ENCODE results near the gene MKNK2. TPM values are rescaled to one million over a fixed set of nuclear protein-coding genes. Genes with fewer than 3 reads are reported as not detected.

Gene MKNK2
- polyA plus RNA-seq, 1 of the 3 experiments (the other 2 are of a cell fraction), result 65.4 TPM

DNA sequence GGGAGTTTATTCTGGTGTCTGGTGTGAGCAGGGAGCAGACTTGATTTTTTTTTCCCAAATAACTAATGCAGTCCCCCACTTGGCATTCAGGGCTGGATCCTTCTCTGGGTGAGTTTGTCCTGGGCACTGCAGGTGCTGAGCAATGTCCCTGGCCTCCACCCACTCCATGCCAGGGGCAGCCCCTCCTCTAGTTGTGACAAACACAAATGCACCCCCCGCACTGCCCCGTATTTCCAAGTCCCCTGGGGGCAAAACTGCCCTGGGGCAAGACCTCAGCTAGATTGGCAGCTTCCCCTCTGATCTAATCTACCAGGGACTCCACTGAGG, 38.6 kb upstream of the MKNK2 start:
- Histone ChIP-seq H3F3A (replicated peaks; ENCODE audit: insufficient read depth) (peaks cover 3% of the 10 kb centered on the region), H3K9me3 (no peaks in the 10 kb centered on the region), H3K9ac (no peak overlapping the region), H3K4me1 (ENCODE audit: control insufficient read depth in 1 of 2, insufficient read depth in 2 of 2, low read depth in 1 of 2, low read length in 1 of 2) (peaks cover 21 to 28% of the 10 kb centered on the region in 2 experiments; a peak in 2 of 4 replicates), H2AFZ (ENCODE audit: low read depth) (no peak overlapping the region), H3K27ac (ENCODE audit: low read depth in 2 of 2, low read length in 1 of 2) (peak overlapping the region; percentile 51 to 65; a peak in 3 of 4 replicates), H3K9me2 (no peaks in the 10 kb centered on the region), H3K4me3 (ENCODE audit: low read depth in 2 of 2, low read length in 1 of 2) (peak overlapping the region in 1 of 2 experiments; percentile 6; a peak in 1 of 4 replicates), H4K20me1 (ENCODE audit: insufficient read depth) (no peaks in the 10 kb centered on the region), H3K27me3 (ENCODE audit: insufficient read depth) (no peaks in the 10 kb centered on the region), H3K36me3 (replicated peaks in 1 of 2; ENCODE audit: control insufficient read depth in 1 of 2, insufficient read depth in 2 of 2, low read length in 1 of 2) (peaks cover 0 to 15% of the 10 kb centered on the region in 2 experiments), H3K79me2 (ENCODE audit: insufficient read depth) (peaks cover 86% of the 10 kb centered on the region), H3K4me2 (peak overlapping the region; percentile 59)
- ChIA-PET CTCF (interaction anchor here (1.1 to 1.2 kb wide), 2 partner anchors 20 to 70 kb away, joined by 3 read pairs; no protein-coding TSS in a partner anchor), POLR2A (no interaction called here)
- 43% methylated on average over 2 of the region's 2 CpGs for WGBS (ENCODE audit: low lambda C conversion rate)
- TF ChIP-seq TEAD4 (IDR thresholded peaks at IDR 0.05; ENCODE audit: borderline replicate concordance, insufficient read depth) (no peak), FOXJ3 (CRISPR knock-in tag; IDR thresholded peaks at IDR 0.05) (no peak), FOXM1 (IDR thresholded peaks at IDR 0.05; ENCODE audit: low read depth) (no peak), TCF12 (IDR thresholded peaks at IDR 0.05) (no peak), EZH2phosphoT487 (IDR thresholded peaks at IDR 0.05; ENCODE audit: borderline replicate concordance, low read depth) (no peak)
- TF ChIP-seq, protein P1, sequence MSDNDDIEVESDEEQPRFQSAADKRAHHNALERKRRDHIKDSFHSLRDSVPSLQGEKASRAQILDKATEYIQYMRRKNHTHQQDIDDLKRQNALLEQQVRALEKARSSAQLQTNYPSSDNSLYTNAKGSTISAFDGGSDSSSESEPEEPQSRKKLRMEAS (IDR thresholded peaks at IDR 0.05; ENCODE audit: low read depth), result no peak
- TF ChIP-seq, protein P2, sequence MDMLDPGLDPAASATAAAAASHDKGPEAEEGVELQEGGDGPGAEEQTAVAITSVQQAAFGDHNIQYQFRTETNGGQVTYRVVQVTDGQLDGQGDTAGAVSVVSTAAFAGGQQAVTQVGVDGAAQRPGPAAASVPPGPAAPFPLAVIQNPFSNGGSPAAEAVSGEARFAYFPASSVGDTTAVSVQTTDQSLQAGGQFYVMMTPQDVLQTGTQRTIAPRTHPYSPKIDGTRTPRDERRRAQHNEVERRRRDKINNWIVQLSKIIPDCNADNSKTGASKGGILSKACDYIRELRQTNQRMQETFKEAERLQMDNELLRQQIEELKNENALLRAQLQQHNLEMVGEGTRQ (IDR thresholded peaks at IDR 0.05; ENCODE audit: borderline replicate concordance, low read depth, low read length), result no peak
- DNase-seq, result no peak

DNA sequence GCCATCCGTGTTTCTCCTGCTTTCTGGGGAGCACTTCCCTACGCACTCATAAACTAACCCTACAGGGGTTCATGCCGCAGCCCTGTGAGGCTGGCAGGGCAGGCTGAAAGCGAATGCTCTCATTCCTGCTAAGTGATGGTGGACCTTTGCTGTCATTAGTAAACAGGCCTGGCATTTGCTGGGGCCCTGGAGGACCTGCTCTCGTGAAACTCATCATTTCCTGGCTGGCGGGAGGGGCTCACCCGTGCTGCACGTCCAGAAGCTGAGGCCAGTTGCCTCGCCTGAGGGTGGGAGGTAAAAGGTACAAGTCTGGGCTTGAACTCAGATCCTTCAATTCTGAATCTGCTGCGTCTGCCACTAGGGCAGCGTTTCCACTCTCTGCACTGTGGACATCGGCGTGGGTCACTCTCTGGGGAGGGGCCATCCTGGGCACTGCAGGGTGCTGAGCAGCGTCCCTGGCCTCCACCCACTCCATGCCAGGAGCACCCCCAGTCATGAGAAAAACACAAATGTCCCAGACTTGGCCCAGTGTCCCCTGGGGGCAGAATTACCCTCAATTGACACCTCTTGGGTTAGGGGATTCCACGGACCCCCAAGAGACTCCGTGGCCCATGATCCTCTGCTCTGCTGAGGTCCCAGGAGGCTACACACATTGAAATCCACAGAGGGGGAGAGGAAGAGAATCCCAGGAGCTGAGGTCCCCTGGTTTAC, 38.1 kb upstream of the MKNK2 start:
- POLR2A ChIA-PET, result no interaction called here
- H3K9ac ChIP-seq, result no peak overlapping the region
- peak; percentile 67 for DNase-seq

More for the DNA sequence above, 38.1 kb upstream of the MKNK2 start:
- peaks cover 17 to 25% of the 10 kb centered on the region in 2 experiments; a peak in 2 of 4 replicates for H3K4me1 ChIP-seq (ENCODE audit: control insufficient read depth in 1 of 2, insufficient read depth in 2 of 2, low read depth in 1 of 2, low read length in 1 of 2)
- H3K4me2 ChIP-seq, result peak overlapping the region; percentile 59
- no peak overlapping the region for H3K4me3 ChIP-seq (ENCODE audit: low read depth in 2 of 2, low read length in 1 of 2)
- TF ChIP-seq, protein P3, sequence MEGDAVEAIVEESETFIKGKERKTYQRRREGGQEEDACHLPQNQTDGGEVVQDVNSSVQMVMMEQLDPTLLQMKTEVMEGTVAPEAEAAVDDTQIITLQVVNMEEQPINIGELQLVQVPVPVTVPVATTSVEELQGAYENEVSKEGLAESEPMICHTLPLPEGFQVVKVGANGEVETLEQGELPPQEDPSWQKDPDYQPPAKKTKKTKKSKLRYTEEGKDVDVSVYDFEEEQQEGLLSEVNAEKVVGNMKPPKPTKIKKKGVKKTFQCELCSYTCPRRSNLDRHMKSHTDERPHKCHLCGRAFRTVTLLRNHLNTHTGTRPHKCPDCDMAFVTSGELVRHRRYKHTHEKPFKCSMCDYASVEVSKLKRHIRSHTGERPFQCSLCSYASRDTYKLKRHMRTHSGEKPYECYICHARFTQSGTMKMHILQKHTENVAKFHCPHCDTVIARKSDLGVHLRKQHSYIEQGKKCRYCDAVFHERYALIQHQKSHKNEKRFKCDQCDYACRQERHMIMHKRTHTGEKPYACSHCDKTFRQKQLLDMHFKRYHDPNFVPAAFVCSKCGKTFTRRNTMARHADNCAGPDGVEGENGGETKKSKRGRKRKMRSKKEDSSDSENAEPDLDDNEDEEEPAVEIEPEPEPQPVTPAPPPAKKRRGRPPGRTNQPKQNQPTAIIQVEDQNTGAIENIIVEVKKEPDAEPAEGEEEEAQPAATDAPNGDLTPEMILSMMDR (IDR thresholded peaks at IDR 0.05), result no peak
- TF ChIP-seq SIN3A (IDR thresholded peaks at IDR 0.05; ENCODE audit: borderline replicate concordance, low read depth, low read length) (no peak), RAD21 (IDR thresholded peaks at IDR 0.05; ENCODE audit: low read length) (no peak), FOSL2 (IDR thresholded peaks at IDR 0.05; ENCODE audit: borderline replicate concordance, low read depth) (no peak), MEF2A (IDR thresholded peaks at IDR 0.05; ENCODE audit: borderline replicate concordance, low read depth) (no peak)
- H3F3A ChIP-seq (replicated peaks; ENCODE audit: insufficient read depth), result peaks cover 5% of the 10 kb centered on the region
- H4K20me1 ChIP-seq (ENCODE audit: insufficient read depth), result no peaks in the 10 kb centered on the region
- no peak overlapping the region for H2AFZ ChIP-seq (ENCODE audit: low read depth)
- WGBS (ENCODE audit: low lambda C conversion rate), result 92% methylated on average over 10 of the region's 16 CpGs
- peaks cover 81% of the 10 kb centered on the region for H3K79me2 ChIP-seq (ENCODE audit: insufficient read depth)
- H3K27me3 ChIP-seq (ENCODE audit: insufficient read depth), result no peaks in the 10 kb centered on the region
- H3K36me3 ChIP-seq (replicated peaks in 1 of 2; ENCODE audit: control insufficient read depth in 1 of 2, insufficient read depth in 2 of 2, low read length in 1 of 2), result peaks cover 0 to 12% of the 10 kb centered on the region in 2 experiments
- H3K27ac ChIP-seq (ENCODE audit: low read depth in 2 of 2, low read length in 1 of 2), result peak overlapping the region; percentile 51 to 65; a peak in 2 of 4 replicates
- no peaks in the 10 kb centered on the region for H3K9me2 ChIP-seq
- H3K9me3 ChIP-seq, result no peaks in the 10 kb centered on the region
- CTCF ChIA-PET, result interaction anchor here (0.7 to 1.5 kb wide), 4 partner anchors 16 to 70 kb away, joined by 3 to 4 read pairs (median 3); no protein-coding TSS in a partner anchor
